Measurements from ENCODE around the gene RYR3.

The RYR3 gene

DNA sequence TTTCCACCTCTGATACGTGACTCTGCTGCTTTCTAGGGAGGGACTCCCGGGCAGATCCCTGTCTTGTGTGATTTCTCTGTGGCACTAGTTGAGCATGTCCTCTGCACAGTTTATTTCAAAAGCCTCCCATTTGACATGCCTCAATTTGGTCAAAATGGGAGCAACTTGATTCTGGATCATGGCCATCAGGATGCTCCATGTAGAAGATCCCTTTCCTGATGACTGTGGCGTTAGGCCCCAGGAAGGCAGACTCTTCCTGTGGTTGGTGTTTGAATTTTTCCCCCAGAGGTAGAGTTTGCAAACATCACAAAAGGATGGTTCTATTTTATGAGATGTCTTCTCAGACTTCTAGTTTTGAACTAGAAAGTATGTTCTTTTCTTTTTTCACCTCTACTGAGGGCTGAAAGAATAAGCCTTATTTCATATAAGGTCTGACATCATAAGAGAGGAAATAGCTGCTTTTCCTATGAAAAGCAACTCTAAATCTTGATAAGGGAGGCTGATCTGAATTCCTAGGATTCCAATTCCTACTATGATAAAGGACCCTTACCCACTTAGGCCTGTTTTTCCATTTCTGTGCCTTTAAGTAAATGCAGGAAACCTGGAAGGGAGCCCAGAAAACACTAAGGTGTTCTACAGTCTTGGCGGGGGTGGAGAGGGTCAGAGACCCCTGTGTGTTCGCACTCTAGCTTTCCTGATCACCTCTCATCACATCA is 413.7 kb downstream of the RYR3 start:
- DNase-seq (ENCODE audit: low read depth): no peak
- no peak overlapping the region for H3K4me3 ChIP-seq (ENCODE audit: low read depth, low read length)

DNA sequence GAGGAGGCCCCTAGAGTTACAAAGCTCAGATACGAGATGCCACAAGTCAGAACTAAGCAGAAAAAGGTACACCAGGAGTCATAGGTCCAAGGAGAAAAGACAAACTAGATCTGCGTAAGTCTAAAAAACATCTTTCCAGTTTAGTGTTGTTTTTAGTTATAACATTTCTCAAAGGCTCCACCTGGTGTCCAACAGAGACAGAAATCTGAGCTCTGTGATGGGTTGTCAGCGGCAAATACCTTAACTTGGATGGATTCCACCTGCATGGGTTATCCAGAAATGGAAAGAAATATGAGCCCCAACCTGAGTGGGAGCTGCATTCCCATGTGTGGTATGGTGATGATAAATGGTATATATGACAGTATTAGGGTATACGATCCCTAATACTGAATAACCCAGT is 418.9 kb downstream of the RYR3 start:
- no peak overlapping the region for H3K4me3 ChIP-seq (ENCODE audit: low read depth, low read length)
- no peak for DNase-seq (ENCODE audit: low read depth)

DNA sequence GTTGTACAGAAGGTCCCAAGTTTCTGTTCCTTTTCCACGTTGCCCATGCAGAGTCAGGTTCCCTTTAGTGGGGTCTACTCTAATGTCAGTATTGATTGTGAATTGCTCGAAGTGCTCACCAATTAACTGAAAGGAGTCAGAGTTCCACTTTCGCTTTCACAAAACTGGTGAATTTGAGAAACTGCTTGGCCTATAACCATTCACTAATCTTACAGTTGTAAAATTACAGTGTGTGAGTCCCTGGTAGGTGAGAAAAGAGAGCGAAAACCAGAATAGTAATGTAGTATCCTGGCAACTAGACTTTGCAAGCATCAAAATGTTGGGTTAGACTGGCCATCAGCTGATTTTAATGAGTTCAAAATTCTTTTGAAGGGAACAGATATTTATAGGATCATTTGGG is 420.0 kb downstream of the RYR3 start:
- DNase-seq (ENCODE audit: low read depth): no peak
- no peak overlapping the region for H3K4me3 ChIP-seq (ENCODE audit: low read depth, low read length)

DNA sequence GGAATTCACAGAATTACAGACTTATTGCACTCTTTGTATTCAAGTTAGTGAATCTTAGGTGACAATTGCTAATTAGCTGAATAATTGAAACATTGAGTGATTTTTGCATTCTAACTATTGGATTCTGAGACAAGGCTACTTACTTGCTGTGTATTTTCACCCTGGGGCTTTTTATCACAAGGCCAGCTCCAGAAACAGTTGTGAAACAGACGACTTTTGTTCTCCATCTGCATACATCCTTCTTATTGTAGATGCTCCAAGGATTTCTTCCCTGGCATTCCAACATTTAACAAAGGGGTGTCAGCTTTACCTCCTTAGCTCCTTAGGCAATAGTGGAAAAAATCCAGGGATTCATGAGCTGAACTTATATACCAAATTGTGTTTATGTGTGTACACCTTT is 424.4 kb downstream of the RYR3 start:
- no peak for DNase-seq (ENCODE audit: low read depth)
- no peak overlapping the region for H3K4me3 ChIP-seq (ENCODE audit: low read depth, low read length)

DNA sequence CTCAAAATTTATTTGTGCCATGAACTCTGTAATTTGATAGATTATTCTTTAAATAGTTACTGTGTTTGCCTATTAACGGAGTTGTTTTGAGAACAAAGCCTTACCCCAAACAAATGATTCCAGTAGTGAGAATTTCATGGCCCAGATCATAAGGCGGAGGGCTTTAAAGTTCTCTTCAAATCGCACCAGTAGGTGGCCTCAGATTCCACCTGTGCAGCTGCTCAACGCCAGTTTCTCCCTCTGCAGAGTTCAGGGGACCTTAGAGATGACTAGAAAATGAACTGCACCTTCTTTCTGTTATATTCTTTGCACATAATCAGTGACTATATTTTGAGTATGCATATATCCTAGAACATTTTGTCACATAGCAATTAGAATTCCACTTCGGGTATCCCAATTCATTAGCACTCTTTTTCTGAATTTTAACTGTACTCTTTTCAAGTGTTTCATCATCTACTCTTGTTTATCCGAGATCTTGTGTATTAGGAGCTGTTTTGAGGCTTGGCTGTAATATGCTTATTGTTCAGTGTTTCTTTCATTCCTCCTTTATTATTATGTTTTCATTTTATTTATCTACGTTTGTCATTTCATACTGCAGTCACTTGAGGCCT is 425.0 kb downstream of the RYR3 start:
- no peak for DNase-seq (ENCODE audit: low read depth)
- H3K4me3 ChIP-seq (ENCODE audit: low read depth, low read length): no peak overlapping the region

DNA sequence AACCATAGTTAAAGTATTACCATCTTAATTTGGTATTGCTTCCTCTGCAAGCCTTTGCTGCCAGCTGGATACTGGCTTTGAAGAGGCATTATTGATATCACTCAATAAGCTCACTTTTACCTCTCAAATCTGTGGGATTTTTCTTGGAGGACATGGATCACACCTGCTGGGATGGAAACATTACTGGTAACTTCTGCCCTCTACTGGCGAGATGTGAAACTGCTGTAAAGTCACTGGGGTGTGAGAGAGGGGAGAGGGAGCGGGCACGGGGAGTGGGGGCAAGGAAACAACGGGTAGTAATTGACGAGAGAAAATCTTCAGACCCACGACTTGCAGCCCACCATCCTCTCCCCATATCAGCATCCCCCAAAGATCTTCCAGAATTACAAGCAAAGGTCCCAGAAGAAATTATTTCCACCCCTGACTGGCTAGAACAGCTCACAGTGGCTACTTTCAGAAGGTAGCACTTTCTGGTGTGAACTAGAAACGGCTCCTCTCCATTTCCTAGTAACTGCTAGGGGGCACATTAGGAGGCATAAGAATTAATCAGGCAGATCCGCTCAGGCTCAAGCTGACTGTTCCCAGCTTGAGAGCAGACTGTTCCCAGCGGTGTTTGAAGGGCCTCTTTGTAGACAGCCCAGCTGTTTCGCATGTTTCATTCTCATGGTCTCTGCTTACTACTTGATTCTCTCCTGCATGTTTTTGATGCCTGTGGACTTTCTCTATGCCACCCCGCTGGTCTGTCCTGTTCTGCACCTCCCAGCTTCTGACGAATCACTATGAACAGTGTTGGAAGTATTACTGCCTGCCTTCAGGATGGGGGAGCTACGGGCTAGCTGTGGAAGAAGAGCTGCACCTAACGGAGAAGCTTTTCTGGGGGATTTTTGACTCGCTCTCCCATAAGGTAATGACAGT is 427.2 kb downstream of the RYR3 start:
- no peak overlapping the region for H3K4me3 ChIP-seq (ENCODE audit: low read depth, low read length)
- DNase-seq (ENCODE audit: low read depth): no peak

DNA sequence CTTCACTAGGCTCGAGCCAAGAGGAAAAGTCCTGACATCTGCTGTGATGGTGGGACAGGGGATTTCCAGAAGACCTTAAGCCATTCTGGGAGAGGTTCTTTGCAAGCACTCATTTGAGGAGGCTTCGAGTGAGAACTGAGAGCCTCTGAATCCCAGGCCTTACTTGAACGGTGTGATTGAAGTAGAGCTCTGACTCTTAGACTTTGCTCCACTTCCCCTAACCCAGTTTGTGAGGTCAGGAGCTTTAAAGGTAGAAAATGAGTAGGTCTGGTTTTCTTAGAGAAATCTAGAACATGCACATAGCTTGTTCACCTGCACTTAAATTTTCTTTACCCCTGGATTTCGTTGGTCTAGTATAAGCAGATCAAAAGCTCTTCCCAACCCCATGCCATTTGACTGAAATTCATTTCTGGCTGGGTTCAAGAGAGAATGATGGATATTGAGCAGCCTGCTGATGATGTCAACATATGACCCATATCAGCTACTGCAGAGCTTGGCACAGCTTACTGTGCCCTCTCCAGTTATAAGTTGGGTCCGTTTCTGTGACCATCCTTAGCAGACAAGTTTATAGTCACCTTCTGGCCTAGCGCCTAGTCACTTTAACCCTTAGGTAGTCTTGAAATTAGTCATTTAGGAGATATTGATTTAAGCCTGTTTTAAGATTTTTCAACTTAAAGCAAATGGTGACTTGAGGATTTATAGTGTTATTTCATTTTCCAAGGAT is 428.3 kb downstream of the RYR3 start:
- DNase-seq (ENCODE audit: low read depth): no peak
- H3K4me3 ChIP-seq (ENCODE audit: low read depth, low read length): no peak overlapping the region

DNA sequence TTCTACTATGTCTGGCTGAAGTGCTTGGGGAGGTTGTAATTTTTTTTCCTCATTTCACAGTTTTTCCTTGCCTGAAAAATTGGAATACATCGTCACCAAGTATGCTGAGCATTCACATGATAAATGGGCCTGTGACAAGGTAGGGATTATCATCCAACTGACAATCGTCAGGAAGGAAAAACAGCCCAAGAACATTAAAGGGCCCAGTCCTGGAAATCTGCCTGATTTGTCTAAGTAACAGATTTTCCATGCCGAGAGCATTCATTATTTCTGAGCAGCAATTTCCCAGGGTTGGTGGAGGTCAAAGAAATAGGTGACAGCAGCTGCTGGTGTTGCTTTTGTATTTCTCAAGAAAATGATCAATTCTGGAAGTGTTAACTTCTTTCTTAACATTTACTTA is 431.5 kb downstream of the RYR3 start:
- DNase-seq (ENCODE audit: low read depth): no peak
- no peak overlapping the region for H3K4me3 ChIP-seq (ENCODE audit: low read depth, low read length)

DNA sequence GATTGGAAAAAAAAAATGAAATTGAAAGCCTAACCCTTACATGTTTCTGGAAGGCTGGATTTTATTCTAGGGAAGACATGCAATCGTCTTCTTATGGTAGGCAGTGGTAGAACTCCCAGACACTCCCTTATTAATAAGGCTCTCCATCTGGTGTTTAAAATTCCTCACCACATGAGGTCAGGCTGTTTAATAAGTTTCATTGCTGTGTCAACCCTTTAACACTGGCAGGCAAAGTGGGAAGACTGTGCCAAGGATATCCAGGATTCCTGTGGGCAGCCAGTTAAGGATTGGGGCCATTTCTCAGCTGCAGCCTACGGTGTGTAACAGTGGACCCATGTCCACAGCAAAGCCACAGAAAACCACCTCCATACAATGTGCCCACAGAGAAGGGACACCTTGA is 432.0 kb downstream of the RYR3 start:
- H3K4me3 ChIP-seq (ENCODE audit: low read depth, low read length): no peak overlapping the region
- DNase-seq (ENCODE audit: low read depth): no peak

DNA sequence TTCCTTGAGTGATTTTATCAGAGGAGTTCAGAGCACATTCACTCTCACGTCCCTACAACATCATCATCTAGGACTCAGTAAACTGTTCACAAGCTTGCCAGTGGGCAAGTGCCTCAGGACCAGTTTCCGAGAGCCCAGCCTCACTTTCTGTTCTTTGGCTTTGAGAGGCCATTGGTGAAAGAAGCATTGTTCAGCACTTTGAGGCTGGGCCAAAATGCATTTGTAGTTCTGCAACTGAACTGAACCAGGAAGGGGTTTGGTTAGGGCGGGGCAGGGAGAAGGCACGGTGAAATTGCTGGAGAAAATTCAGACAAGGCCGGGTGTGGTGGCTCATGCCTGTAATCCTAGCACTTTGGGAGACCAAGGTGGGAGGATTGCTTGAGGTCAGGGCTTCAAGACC is 435.4 kb downstream of the RYR3 start:
- DNase-seq (ENCODE audit: low read depth): no peak
- no peak overlapping the region for H3K4me3 ChIP-seq (ENCODE audit: low read depth, low read length)

DNA sequence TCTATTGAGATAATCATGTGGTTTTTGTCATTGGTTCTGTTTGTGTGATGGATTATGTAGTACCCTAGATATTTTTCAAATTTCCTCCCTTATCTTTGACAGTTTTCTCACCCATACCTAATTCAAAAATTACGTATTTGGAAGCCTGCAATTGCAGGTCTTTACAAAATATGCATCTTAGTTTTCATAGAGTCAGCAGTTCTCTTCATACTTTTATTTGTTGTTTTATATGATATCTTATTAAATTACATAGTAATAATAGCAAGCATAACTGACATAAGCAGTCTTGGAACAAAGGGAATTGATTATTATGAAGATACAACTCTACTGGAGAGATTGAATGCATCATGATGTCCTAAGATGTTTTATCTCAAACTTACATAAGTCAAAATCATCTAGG is 442.2 kb downstream of the RYR3 start:
- DNase-seq (ENCODE audit: low read depth): no peak

DNA sequence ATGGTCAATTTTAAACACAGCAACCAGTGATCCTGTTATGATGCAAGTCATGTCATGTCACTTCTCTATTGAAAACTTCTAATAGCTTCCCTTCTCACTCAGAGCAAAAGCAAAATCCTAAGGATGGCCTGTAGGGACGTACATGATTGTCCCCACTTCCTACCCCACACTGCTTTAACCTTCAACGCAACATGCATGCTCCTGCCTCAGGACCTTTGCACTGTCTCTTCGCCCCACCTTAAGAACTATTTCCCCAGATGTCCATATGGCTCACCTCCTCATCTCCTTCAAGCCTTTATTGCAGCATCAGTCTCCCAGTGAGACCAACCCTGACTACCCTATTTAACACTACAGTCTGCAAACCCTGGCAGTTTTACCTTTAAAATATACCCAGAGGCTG is 443.5 kb downstream of the RYR3 start:
- H3K4me3 ChIP-seq (ENCODE audit: low read depth, low read length): no peak overlapping the region
- DNase-seq (ENCODE audit: low read depth): no peak

More for the DNA sequence above, 442.2 kb downstream of the RYR3 start:
- H3K4me3 ChIP-seq (ENCODE audit: low read depth, low read length): no peak overlapping the region

DNA sequence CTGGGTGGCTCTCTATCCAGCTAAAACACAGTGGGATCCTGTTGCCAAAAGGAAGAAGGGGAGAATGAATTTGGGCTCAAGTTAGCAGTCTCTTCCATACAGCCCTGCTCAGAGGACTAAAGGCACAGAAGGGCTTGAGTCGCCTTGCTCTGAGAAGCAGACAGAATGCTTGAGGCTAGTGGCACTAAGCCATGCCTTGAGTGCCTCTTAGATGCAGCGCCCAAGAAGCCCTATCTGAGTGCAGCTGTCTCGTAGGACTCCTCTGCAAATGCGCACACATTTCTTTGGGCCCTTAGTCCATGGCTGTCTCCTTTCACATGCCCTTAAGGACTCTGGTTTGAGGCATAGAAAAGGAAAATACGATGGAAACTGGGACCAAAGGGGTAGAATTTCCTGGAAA is 446.2 kb downstream of the RYR3 start:
- H3K4me3 ChIP-seq (ENCODE audit: low read depth, low read length): no peak overlapping the region
- DNase-seq (ENCODE audit: low read depth): no peak

DNA sequence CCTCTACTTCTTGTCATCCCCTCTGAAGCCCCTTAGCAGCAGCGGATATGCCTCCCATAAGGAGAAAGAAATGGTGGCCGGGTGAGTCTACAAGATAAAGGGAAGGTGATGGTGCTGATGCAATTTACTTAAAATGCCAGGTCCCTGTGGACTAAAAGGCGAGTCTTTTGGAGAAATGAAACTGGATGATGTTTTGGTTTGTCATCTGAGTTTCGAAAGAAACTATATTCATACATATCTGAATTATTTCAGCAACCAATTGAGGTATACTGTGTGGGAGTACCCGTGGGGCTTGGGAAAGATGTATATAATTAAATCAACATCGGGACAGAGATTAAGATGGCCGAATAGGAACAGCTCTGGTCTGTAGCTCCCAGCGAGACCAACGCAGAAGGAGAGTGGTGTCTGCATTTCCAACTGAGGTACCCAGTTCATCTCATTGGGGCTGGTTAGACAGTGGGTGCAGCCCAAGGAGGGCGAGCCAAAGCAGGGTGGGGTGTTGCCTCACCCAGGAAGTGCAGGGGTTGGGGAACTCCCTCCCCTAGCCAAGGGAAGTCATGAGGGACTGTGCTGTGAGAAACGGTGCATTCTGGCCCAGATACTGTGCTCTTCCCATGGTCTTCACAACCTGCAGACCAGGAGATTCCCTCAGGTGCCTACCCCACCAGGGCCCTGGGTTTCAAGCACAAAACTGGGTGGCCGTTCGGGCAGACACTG is 446.9 kb downstream of the RYR3 start:
- no peak for DNase-seq (ENCODE audit: low read depth)
- H3K4me3 ChIP-seq (ENCODE audit: low read depth, low read length): no peak overlapping the region

DNA sequence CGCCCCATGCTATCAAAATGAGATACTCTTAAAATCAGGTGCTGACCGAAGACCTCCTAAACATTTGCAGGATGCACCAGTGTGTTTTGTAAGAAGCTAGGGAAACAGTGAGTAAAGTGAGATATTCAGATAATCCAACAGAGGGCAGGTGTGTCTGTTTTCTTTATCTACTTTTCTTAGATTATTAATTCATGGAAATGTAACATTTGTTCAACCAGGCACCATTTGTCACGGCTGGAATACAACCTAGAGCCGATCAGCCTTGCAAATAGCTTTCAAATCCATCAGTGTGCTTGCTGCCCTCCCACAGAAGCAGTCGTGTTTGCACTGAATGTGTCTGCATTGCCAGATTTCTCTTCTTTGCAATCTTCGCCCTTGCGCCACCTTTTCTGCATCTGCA is 455.6 kb downstream of the RYR3 start:
- H3K4me3 ChIP-seq (ENCODE audit: low read depth, low read length): no peak overlapping the region
- DNase-seq (ENCODE audit: low read depth): no peak

DNA sequence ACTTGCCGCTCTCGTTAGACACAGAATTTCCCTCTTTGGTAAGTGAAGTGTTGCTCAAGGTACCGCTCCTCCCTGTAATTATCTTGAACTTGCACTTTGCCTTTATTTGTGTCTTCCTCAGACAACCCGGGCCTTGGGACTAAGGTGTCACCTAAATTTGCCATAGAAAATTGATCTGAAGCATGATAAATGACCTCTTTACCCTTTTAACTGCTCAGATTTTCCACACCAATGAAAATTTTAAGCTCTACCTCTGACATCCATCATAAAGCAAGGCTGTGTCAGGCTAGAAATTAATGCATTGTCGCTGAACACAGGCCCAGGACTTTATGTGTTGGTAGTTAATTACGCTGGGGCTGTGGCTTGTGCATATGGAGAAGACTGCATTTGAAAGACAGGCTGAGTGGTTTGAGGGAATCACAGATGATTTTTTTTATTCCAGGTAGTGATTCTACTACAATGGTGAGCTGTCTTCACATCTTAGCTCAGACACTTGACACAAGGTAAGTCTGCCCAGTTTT is 458.0 kb downstream of the RYR3 start:
- no peak for DNase-seq (ENCODE audit: low read depth)

DNA sequence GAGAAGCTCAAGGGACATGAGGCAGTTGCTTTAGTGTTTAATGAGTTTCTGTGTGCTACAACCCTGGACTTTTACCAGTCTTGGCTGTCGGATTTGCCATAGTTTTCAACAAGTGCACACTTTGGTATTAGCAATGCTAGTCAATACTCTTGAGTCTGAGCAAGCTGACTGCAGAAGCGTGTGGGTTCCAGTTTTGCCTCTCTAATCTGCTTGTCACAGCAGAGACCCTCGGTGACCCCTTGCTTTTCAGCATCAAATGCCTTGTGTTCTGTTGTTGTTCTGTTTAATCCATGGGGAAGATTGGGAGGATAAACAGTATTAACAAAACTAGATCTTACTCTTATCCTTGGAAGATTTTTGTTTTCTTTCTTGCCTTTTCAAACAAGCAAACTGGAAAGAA is 463.2 kb downstream of the RYR3 start:
- DNase-seq (ENCODE audit: low read depth): no peak
- H3K4me3 ChIP-seq (ENCODE audit: low read depth, low read length): no peak overlapping the region

More for the DNA sequence above, 458.0 kb downstream of the RYR3 start:
- H3K4me3 ChIP-seq (ENCODE audit: low read depth, low read length): no peak overlapping the region

DNA sequence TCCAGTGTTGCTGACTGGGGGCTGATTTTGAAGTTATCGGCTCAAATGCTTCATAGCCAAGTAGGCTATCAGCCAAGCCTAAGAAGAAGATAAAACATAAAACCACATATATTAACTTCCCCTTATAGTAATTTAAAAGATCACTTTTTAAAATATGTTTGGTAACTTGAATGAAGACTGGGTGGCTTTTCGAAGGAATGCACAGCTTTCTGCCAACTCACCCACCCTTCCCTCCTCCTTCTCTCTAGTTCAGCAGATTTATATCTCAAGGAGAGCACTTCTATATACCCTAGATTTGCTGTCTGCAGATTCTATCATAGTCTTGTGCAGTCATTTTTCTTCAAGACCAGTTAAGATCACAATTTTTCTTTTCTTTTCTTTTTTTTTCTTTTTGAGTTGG is 468.1 kb downstream of the RYR3 start:
- DNase-seq (ENCODE audit: low read depth): no peak
- H3K4me3 ChIP-seq (ENCODE audit: low read depth, low read length): no peak overlapping the region

Measured in skeletal muscle cell (primary cell).